Endometrial microvascular endothelial cells (primary cell): Measurements from ENCODE around the gene BAIAP3. TPM values are rescaled to one million over a fixed set of nuclear protein-coding genes. Genes with fewer than 3 reads are reported as not detected.

Experiments
- in situ Hi-C: cut with HindIII; loops from 2 replicates; pipeline ENCODE4 v1.10.0; 2017; ENCODE audit warnings: low sequenced_read_pairs, low pct_unique_long_range_greater_than_20kb; ENCODE audit errors: inconsistent ontology term
- total RNA-seq: library from RNA; depleted of rRNA; stranded (reverse); fragments of >200 nt; gene quantifications from one replicate; pipeline ENCODE4 v1.2.3, GENCODE V29; 2015; ENCODE audit errors: inconsistent ontology term

The BAIAP3 gene
- total RNA-seq, 1 donor from 2014 or later = 0.74 TPM

- in situ Hi-C loops = no loop called here
Observed at GRCh38 chr16:1313721-1314369, 19.6 kb upstream of the BAIAP3 start.

- in situ Hi-C loops = no loop called here
Observed at GRCh38 chr16:1314399-1315068, 18.9 kb upstream of the BAIAP3 start.

- in situ Hi-C loops = no loop called here
Observed at GRCh38 chr16:1315081-1316032, 18.1 kb upstream of the BAIAP3 start.

GRCh38 chr16:1316033-1316405 is 17.4 kb upstream of the BAIAP3 start:
- in situ Hi-C loops = no loop called here

GRCh38 chr16:1317479-1318267 is 15.8 kb upstream of the BAIAP3 start:
- in situ Hi-C loops = no loop called here

- in situ Hi-C loops = no loop called here
Observed at GRCh38 chr16:1318268-1318545, 15.2 kb upstream of the BAIAP3 start.

GRCh38 chr16:1319041-1319440 is 14.4 kb upstream of the BAIAP3 start:
- in situ Hi-C loops = no loop called here

GRCh38 chr16:1320097-1320496 is 13.3 kb upstream of the BAIAP3 start:
- in situ Hi-C loops = no loop called here

GRCh38 chr16:1320658-1321240 is 12.7 kb upstream of the BAIAP3 start:
- in situ Hi-C loops = no loop called here

GRCh38 chr16:1322407-1322806 is 11.0 kb upstream of the BAIAP3 start:
- in situ Hi-C loops = no loop called here

GRCh38 chr16:1323296-1324239 is 9.9 kb upstream of the BAIAP3 start:
- in situ Hi-C loops = no loop called here

GRCh38 chr16:1324286-1324826 is 9.1 kb upstream of the BAIAP3 start:
- in situ Hi-C loops = no loop called here

- in situ Hi-C loops = no loop called here
Observed at GRCh38 chr16:1325261-1325660, 8.2 kb upstream of the BAIAP3 start.

- in situ Hi-C loops = no loop called here
Observed at GRCh38 chr16:1325673-1326371, 7.6 kb upstream of the BAIAP3 start.

GRCh38 chr16:1326391-1326790 is 7.1 kb upstream of the BAIAP3 start:
- in situ Hi-C loops = no loop called here

GRCh38 chr16:1326946-1327618 is 6.4 kb upstream of the BAIAP3 start:
- in situ Hi-C loops = no loop called here

GRCh38 chr16:1327619-1327947 is 5.9 kb upstream of the BAIAP3 start:
- in situ Hi-C loops = no loop called here
